GM12878 (cell line): ENCODE results near the gene ATP8A1. TPM values are rescaled to one million over a fixed set of nuclear protein-coding genes. Genes with fewer than 3 reads are reported as not detected.

Source experiments
- ATAC-seq: fragments of 200-7000 bp; cut with Tn5 transposase; 3 replicates; pipeline ENCODE4 v1.9.1; 2020; ENCODE audit warnings: mild to moderate bottlenecking, moderate library complexity
- BruUV-seq: library from RNA; stranded (reverse); fragments of 400-500 nt; replicated peaks from 2 replicates; lab custom pipeline; 2021; lab: Mats Ljungman, UMichigan
- CTCF ChIA-PET: fragments of 300-600 bp; sonication (Branson Sonifier 250); formaldehyde crosslinking; extraction: SDS; loops from one replicate; lab custom pipeline; 2021; ENCODE audit warnings: inconsistent platforms; lab: Yijun Ruan, JAX
- POLR2A ChIA-PET: fragments of 350-600 bp; formaldehyde crosslinking; extraction: SDS; loops from one replicate; lab custom pipeline; 2021; ENCODE audit warnings: inconsistent platforms; lab: Charles Lee
- RAD21 ChIA-PET: fragments of 300-600 bp; sonication (Branson Sonifier 250); formaldehyde crosslinking; loops from one replicate; lab custom pipeline; 2023; ENCODE audit warnings: antibody characterized with exemption; ENCODE audit not compliant: unreplicated experiment; lab: Charles Lee
- SMC1A ChIA-PET: fragments of 300-600 bp; sonication (Branson Sonifier 250); formaldehyde crosslinking; loops from one replicate; lab custom pipeline; 2023; ENCODE audit not compliant: unreplicated experiment, uncharacterized antibody; lab: Charles Lee
- DNase-seq: peaks from one replicate; pipeline ENCODE4 v3.0.0-alpha.2; 2011; ENCODE audit warnings: low read depth, low spot score
- FAIRE-seq: peaks from 3 replicates; lab custom pipeline; 2011; peaks lifted over from hg19 to GRCh38; lab: Jason Lieb, UNC
- H2AFZ ChIP-seq: 2 replicates; pipeline ENCODE4 v1.6.0; 2011; ENCODE audit warnings: low read depth, low read length, control low read depth; ENCODE audit not compliant: control insufficient read depth
- H3K27ac ChIP-seq: 2 replicates; pipeline ENCODE4 v1.5.1; 2011; ENCODE audit warnings: control low read depth; ENCODE audit not compliant: control insufficient read depth, insufficient read depth
- H3K27me3 ChIP-seq, 2 experiments: replicated peaks in 1 of 2; 2 replicates each; pipeline versions ENCODE4 v1.6.0 to v1.6.1; 2011; ENCODE audit warnings: low read length in 1 of 2; ENCODE audit not compliant: control insufficient read depth in 2 of 2, insufficient read depth in 2 of 2
- H3K36me3 ChIP-seq, 2 experiments: 2 replicates each; pipeline ENCODE4 v1.5.1; 2011; ENCODE audit warnings: low read length in 1 of 2; ENCODE audit not compliant: control insufficient read depth in 2 of 2, insufficient read depth in 2 of 2
- H3K4me1 ChIP-seq: 2 replicates; pipeline ENCODE4 v1.6.1; 2011; ENCODE audit warnings: mild to moderate bottlenecking, low read length, moderate library complexity, mixed read lengths; ENCODE audit not compliant: control insufficient read depth, insufficient read depth
- H3K4me2 ChIP-seq: 2 replicates; pipeline ENCODE4 v1.6.0; 2011; ENCODE audit warnings: control low read depth; ENCODE audit not compliant: control insufficient read depth, insufficient read depth
- H3K4me3 ChIP-seq: fragments of 200-600 bp; sonication (generic); 2 replicates; pipeline ENCODE4 v1.5.1; 2016
- H3K79me2 ChIP-seq: 2 replicates; pipeline ENCODE4 v1.6.0; 2011; ENCODE audit warnings: low read length; ENCODE audit not compliant: control insufficient read depth, insufficient read depth
- H3K9ac ChIP-seq: 2 replicates; pipeline ENCODE4 v1.8.0; 2011; ENCODE audit warnings: low read length, control low read depth, mixed read lengths; ENCODE audit not compliant: control insufficient read depth, insufficient read depth
- H3K9me3 ChIP-seq: replicated peaks from 3 replicates; pipeline ENCODE4 v1.5.1; 2011; ENCODE audit warnings: mild to moderate bottlenecking, low read length; ENCODE audit not compliant: control insufficient read depth, insufficient read depth
- H4K20me1 ChIP-seq: 2 replicates; pipeline ENCODE4 v1.6.0; 2011; ENCODE audit not compliant: control insufficient read depth, insufficient read depth
- CEBPB ChIP-seq, 2 experiments: fragments of 150-350 bp in 1 of 2; IDR thresholded peaks; 2 replicates each; pipeline ENCODE4 v1.6.1; 2012 to 2014; ENCODE audit warnings: low read depth in 2 of 2, low read length in 2 of 2, borderline replicate concordance in 1 of 2, inconsistent platforms in 1 of 2
- CTCF ChIP-seq, 3 experiments: IDR thresholded peaks in 2 of 3; conservative IDR thresholded peaks in 1 of 3; 2 replicates each; pipeline ENCODE4 v1.5.1; 2011; ENCODE audit warnings: low read depth in 3 of 3, low read length in 3 of 3, mild to moderate bottlenecking in 3 of 3, control low read depth in 2 of 3, moderate library complexity in 2 of 3, inconsistent platforms in 1 of 3, mixed read lengths in 1 of 3; ENCODE audit not compliant: control insufficient read depth in 2 of 3, insufficient read depth in 1 of 3; ENCODE audit errors: extremely low read depth in 1 of 3
- EGR1 ChIP-seq, 2 experiments: IDR thresholded peaks; 1 replicate in 1 of 2; 2 replicates in 1 of 2; pipeline ENCODE4 v1.6.1; 2011 to 2012; ENCODE audit warnings: low read depth in 2 of 2, low read length in 2 of 2, borderline replicate concordance in 1 of 2, mild to moderate bottlenecking in 1 of 2, moderate library complexity in 1 of 2
- HDAC2 ChIP-seq: fragments of 200-600 bp; sonication (generic); IDR thresholded peaks from 2 replicates; pipeline ENCODE4 v1.6.1; 2017
- NBN ChIP-seq: fragments of 450-650 bp; IDR thresholded peaks from 2 replicates; pipeline ENCODE4 v1.6.1; 2016
- PKNOX1 ChIP-seq: fragments of 450-650 bp; IDR thresholded peaks from 2 replicates; pipeline ENCODE4 v1.6.1; 2016; ENCODE audit warnings: mild to moderate bottlenecking
- POU2F2 ChIP-seq: IDR thresholded peaks from 3 replicates; pipeline ENCODE4 v1.6.1; 2011; ENCODE audit warnings: low read depth, mild to moderate bottlenecking, low read length, borderline replicate concordance
- SIX5 ChIP-seq: IDR thresholded peaks from 2 replicates; pipeline ENCODE4 v1.6.1; 2011; ENCODE audit warnings: mild to moderate bottlenecking, low read depth, low read length, moderate library complexity; ENCODE audit not compliant: severe bottlenecking
- USF1 ChIP-seq: IDR thresholded peaks from 2 replicates; pipeline ENCODE4 v1.6.1; 2011; ENCODE audit warnings: borderline replicate concordance, low read depth, mild to moderate bottlenecking, moderate library complexity, mixed read lengths, low read length; ENCODE audit not compliant: insufficient read depth; ENCODE audit errors: extremely low read length
- WGBS: methylation state at CpG from one replicate; pipeline ENCODE4 v1.1.6; 2016; ENCODE audit warnings: low lambda C conversion rate; ENCODE audit not compliant: insufficient replicate concordance, insufficient coverage; ENCODE audit errors: missing lambda C conversion rate; 5-methylcytosine and 5-hydroxymethylcytosine counted together
- in situ Hi-C: fragments of 300-500 bp; cut with MboI; formaldehyde crosslinking; loops from 9 replicates; pipeline ENCODE4 v1.14.3; 2018; ENCODE audit warnings: mixed read lengths
- intact Hi-C: fragments of 100-400 bp; cut with micrococcal nuclease; formaldehyde crosslinking; loops from one replicate; pipeline ENCODE4 v1.14.2; 2022; ENCODE audit not compliant: unreplicated experiment
- polyA plus RNA-seq, 11 experiments: library from polyadenylated mRNA; depleted of rRNA in 4 of 11; unstranded in 6 of 11; stranded (reverse) in 5 of 11; fragments of >200 nt; fragmentation: Nextera tagmentation in 4 of 11; fragmentation: Illumina TruSeq in 1 of 11; extraction: Ambion mirVana in 4 of 11; extraction: Trizol in 1 of 11; gene quantifications; 1 replicate in 1 of 11; 2 replicates in 10 of 11; pipeline versions ENCODE4 v1.2.1 to v1.2.3, GENCODE V29; 2011 to 2016; ENCODE audit warnings: inconsistent platforms in 2 of 11, missing spikeins in 2 of 11, low read depth in 1 of 11
- total RNA-seq, 4 experiments: library from RNA; depleted of rRNA in 3 of 4; stranded (reverse); fragments of >200 nt in 3 of 4; fragmentation: Illumina TruSeq in 1 of 4; extraction: Trizol in 1 of 4; gene quantifications; 2 replicates each; pipeline versions ENCODE4 v1.2.1 to v1.2.3, GENCODE V29; 2013 to 2021

Gene ATP8A1
- total and polyA plus RNA-seq, 10 of the 15 experiments (the other 5 are each of a cell fraction or from before 2014, with no cell fraction given), result 9.0 to 116 (median 37.3) TPM

- no peak for TF ChIP-seq POU2F2
- no peak for TF ChIP-seq CTCF (IDR thresholded peaks at IDR 0.05 in 2 of 3, conservative IDR thresholded peaks at IDR 0.05 in 1 of 3; ENCODE audit: control insufficient read depth in 2 of 3, extremely low read depth in 1 of 3, insufficient read depth in 1 of 3, low read depth in 3 of 3, low read length in 3 of 3)
- TF ChIP-seq NBN, result no peak
- TF ChIP-seq, all 136 proteins: peak for 0
- Histone ChIP-seq H3K27me3 (no peaks in the 10 kb centered on the region), H4K20me1 (no peaks in the 10 kb centered on the region), H3K4me2 (no peak overlapping the region), H3K9me3 (no peaks in the 10 kb centered on the region), H2AFZ (no peak overlapping the region), H3K79me2 (no peaks in the 10 kb centered on the region), H3K36me3 (no peaks in the 10 kb centered on the region), H3K4me3 (no peak overlapping the region), H3K4me1 (no peaks in the 10 kb centered on the region), H3K9ac (no peak overlapping the region), H3K27ac (no peak overlapping the region)
- DNase-seq (no peak), ATAC-seq (no peak), FAIRE-seq (no peak)
- intact Hi-C loops (no loop called here), in situ Hi-C loops (no loop called here)
- WGBS, result 94% methylated on average over 27 of the region's 27 CpGs
- ChIA-PET SMC1A (interaction anchor here (1.6 to 4.8 kb wide), 4 partner anchors 31 to 149 kb away, joined by 3 to 90 read pairs (median 14); no protein-coding TSS in a partner anchor), CTCF (interaction anchor here (1.0 to 6.0 kb wide), 7 partner anchors 11 to 156 kb away, joined by 3 to 107 read pairs (median 8); no protein-coding TSS in a partner anchor), POLR2A (no interaction called here), RAD21 (interaction anchor here (1.2 to 4.3 kb wide), 2 partner anchors 9 to 151 kb away, joined by 3 to 56 read pairs; no protein-coding TSS in a partner anchor)
- no TSS peak for BruUV-seq
Measured at GRCh38 chr4:42369489-42369888, 287.4 kb downstream of the ATP8A1 start.

GRCh38 chr4:42366959-42367358 lies 289.9 kb downstream of the ATP8A1 start:
- in situ Hi-C loops, result no loop called here
- CTCF ChIA-PET, result interaction anchor here (0.5 to 1.9 kb wide), 5 partner anchors 24 to 153 kb away, joined by 3 to 6 read pairs (median 3); no protein-coding TSS in a partner anchor
- WGBS, result 0% methylated on average over 1 of the region's 1 CpG
- no peak for TF ChIP-seq HDAC2
- no peak for TF ChIP-seq PKNOX1
- TF ChIP-seq USF1, result no peak
- no peak for TF ChIP-seq EGR1 (IDR thresholded peaks at IDR 0.05; ENCODE audit: borderline replicate concordance in 1 of 2, low read depth in 2 of 2, low read length in 2 of 2)
- TF ChIP-seq CEBPB (IDR thresholded peaks at IDR 0.05; ENCODE audit: borderline replicate concordance in 1 of 2, low read depth in 2 of 2, low read length in 2 of 2), result no peak
- TF ChIP-seq SIX5, result no peak

More at GRCh38 chr4:42366959-42367358, 289.9 kb downstream of the ATP8A1 start:
- ChIA-PET RAD21 (no interaction called here), SMC1A (interaction anchor here (1.2 kb wide), 1 partner anchor 20 kb away, joined by 3 read pairs; no protein-coding TSS in a partner anchor), POLR2A (no interaction called here)
- no peak overlapping the region for H3K9ac ChIP-seq
- no peak overlapping the region for H3K27ac ChIP-seq
- ATAC-seq (no peak), FAIRE-seq (no peak), DNase-seq (no peak)
- H3K4me2 ChIP-seq, result no peak overlapping the region
- no peaks in the 10 kb centered on the region for H3K4me1 ChIP-seq
- H3K36me3 ChIP-seq, result no peaks in the 10 kb centered on the region
- H3K4me3 ChIP-seq, result no peak overlapping the region
- H4K20me1 ChIP-seq, result no peaks in the 10 kb centered on the region
- no peaks in the 10 kb centered on the region for H3K79me2 ChIP-seq
- H3K9me3 ChIP-seq, result no peaks in the 10 kb centered on the region
- no peak overlapping the region for H2AFZ ChIP-seq
- intact Hi-C loops, result no loop called here
- BruUV-seq, result no TSS peak
- H3K27me3 ChIP-seq, result no peaks in the 10 kb centered on the region
